Measurements from ENCODE around the gene FHOD3. TPM values are rescaled to one million over a fixed set of nuclear protein-coding genes. Genes with fewer than 3 reads are reported as not detected.

FHOD3 gene
- total and polyA plus RNA-seq, 9 of the 15 experiments (the other 6 are each of a cell fraction or from before 2014, with no cell fraction given) = 0.11 TPM; not detected in 8

GRCh38 chr18:36620788-36621187 is 323.3 kb downstream of the FHOD3 start:
- Histone ChIP-seq H2AFZ (ENCODE audit: low read depth, low read length) (no peak overlapping the region), H3K9me3 (replicated peaks; ENCODE audit: control insufficient read depth, insufficient read depth, low read depth, low read length) (no peaks in the 10 kb centered on the region), H3K27me3 (ENCODE audit: control insufficient read depth in 2 of 2, insufficient read depth in 2 of 2, low read length in 2 of 2) (peaks cover 0 to 7% of the 10 kb centered on the region in 2 experiments; a peak in 1 of 5 replicates), H3K4me2 (ENCODE audit: insufficient read depth, low read length) (no peak overlapping the region), H3K36me3 (ENCODE audit: control insufficient read depth, insufficient read depth, low read length) (no peaks in the 10 kb centered on the region), H3K4me1 (replicated peaks in 1 of 2; ENCODE audit: control insufficient read depth in 2 of 2, insufficient read depth in 2 of 2, low read length in 2 of 2) (no peaks in the 10 kb centered on the region), H3K79me2 (ENCODE audit: control insufficient read depth, insufficient read depth, low read length) (no peaks in the 10 kb centered on the region), H3K4me3 (no peak overlapping the region), H3K27ac (ENCODE audit: extremely low read depth, low read depth, low read length) (no peak overlapping the region), H4K20me1 (replicated peaks; ENCODE audit: control insufficient read depth, insufficient read depth, low read length) (no peaks in the 10 kb centered on the region), H3K9me1 (ENCODE audit: control insufficient read depth, insufficient read depth, low read length) (no peaks in the 10 kb centered on the region), H3K9ac (ENCODE audit: insufficient read depth in 1 of 2, low read depth in 2 of 2, low read length in 2 of 2) (no peak overlapping the region)
- POLR2A ChIA-PET = interaction anchor here (0.7 kb wide), 1 partner anchor 46 kb away, joined by 5 read pairs; no protein-coding TSS in a partner anchor
- in situ Hi-C loops (cut with MboI) (no loop called here), intact Hi-C loops (cut with micrococcal nuclease) (no loop called here)
- no TSS peak for BruUV-seq (replicated peaks)
- TF ChIP-seq YBX1 (IDR thresholded peaks at IDR 0.05) (no peak), RAD21 (CRISPR knock-in tag; conservative IDR thresholded peaks at IDR 0.05 in 1 of 2, IDR thresholded peaks at IDR 0.05 in 1 of 2) (peak in 1 of 2 experiments; percentile 12; a peak in 1 of 4 replicates), CTCF (IDR thresholded peaks at IDR 0.05 in 2 of 3, conservative IDR thresholded peaks at IDR 0.05 in 1 of 3; ENCODE audit: insufficient read depth in 2 of 3, low read depth in 1 of 3, low read length in 3 of 3) (peak in 1 of 3 experiments; percentile 18; a peak in 2 of 6 replicates)
- FAIRE-seq (no peak), ATAC-seq (no peak), DNase-seq (ENCODE audit: extremely low read depth in 1 of 4, low spot score in 3 of 4) (no peak)
- 0% methylated on average over 2 of the region's 2 CpGs for WGBS (ENCODE audit: insufficient coverage, low coverage, missing lambda C conversion rate)
- CTCF ChIA-PET (ENCODE audit: low intra/inter-chr PET ratio) = no interaction called here

- H2AFZ ChIP-seq (ENCODE audit: low read depth, low read length) = no peak overlapping the region
- 2% methylated on average over 5 of the region's 5 CpGs for WGBS (ENCODE audit: insufficient coverage, low coverage, missing lambda C conversion rate)
- no peaks in the 10 kb centered on the region for H3K9me1 ChIP-seq (ENCODE audit: control insufficient read depth, insufficient read depth, low read length)
- H3K4me3 ChIP-seq = no peak overlapping the region
- H3K36me3 ChIP-seq (ENCODE audit: control insufficient read depth, insufficient read depth, low read length) = no peaks in the 10 kb centered on the region
- peaks cover 0 to 7% of the 10 kb centered on the region in 2 experiments; a peak in 1 of 5 replicates for H3K27me3 ChIP-seq (ENCODE audit: control insufficient read depth in 2 of 2, insufficient read depth in 2 of 2, low read length in 2 of 2)
- H3K9ac ChIP-seq (ENCODE audit: insufficient read depth in 1 of 2, low read depth in 2 of 2, low read length in 2 of 2) = no peak overlapping the region
- DNase-seq (ENCODE audit: extremely low read depth in 1 of 4, low spot score in 3 of 4) = no peak
- intact Hi-C loops (cut with micrococcal nuclease) = no loop called here
- CTCF ChIA-PET (ENCODE audit: low intra/inter-chr PET ratio) = no interaction called here
- no peak for ATAC-seq
- H3K9me3 ChIP-seq (replicated peaks; ENCODE audit: control insufficient read depth, insufficient read depth, low read depth, low read length) = no peaks in the 10 kb centered on the region
- no peak overlapping the region for H3K27ac ChIP-seq (ENCODE audit: extremely low read depth, low read depth, low read length)
- H3K4me1 ChIP-seq (replicated peaks in 1 of 2; ENCODE audit: control insufficient read depth in 2 of 2, insufficient read depth in 2 of 2, low read length in 2 of 2) = no peaks in the 10 kb centered on the region
- no peak for FAIRE-seq
- H3K79me2 ChIP-seq (ENCODE audit: control insufficient read depth, insufficient read depth, low read length) = no peaks in the 10 kb centered on the region
- BruUV-seq (replicated peaks) = no TSS peak
- no peaks in the 10 kb centered on the region for H4K20me1 ChIP-seq (replicated peaks; ENCODE audit: control insufficient read depth, insufficient read depth, low read length)
- TF ChIP-seq CBFB (CRISPR knock-in tag; IDR thresholded peaks at IDR 0.05) (no peak), PHB (CRISPR knock-in tag; IDR thresholded peaks at IDR 0.05) (no peak)
- POLR2A ChIA-PET = no interaction called here
- H3K4me2 ChIP-seq (ENCODE audit: insufficient read depth, low read length) = no peak overlapping the region
- in situ Hi-C loops (cut with MboI) = no loop called here
Measured at GRCh38 chr18:36622610-36623009, 325.1 kb downstream of the FHOD3 start.

Data from K562 (cell line).